Parathyroid adenoma (tissue), 2 donors: ENCODE data around the gene PRMT5.

ENCODE experiments used
- H2AFZ ChIP-seq: fragments of 300-600 bp; sonication (generic); one replicate; pipeline ENCODE4 v1.7.0; 2017; ENCODE audit warnings: antibody characterized with exemption, mild to moderate bottlenecking
- H3K27ac ChIP-seq: fragments of 300-600 bp; sonication (generic); one replicate; pipeline ENCODE4 v1.7.0; 2017
- H3K27me3 ChIP-seq: fragments of 300-600 bp; sonication (generic); one replicate; pipeline ENCODE4 v1.7.0; 2017; ENCODE audit warnings: low read length; ENCODE audit not compliant: control insufficient read depth, insufficient read depth
- H3K36me3 ChIP-seq: fragments of 300-600 bp; sonication (generic); one replicate; pipeline ENCODE4 v1.7.0; 2017; ENCODE audit warnings: low read length; ENCODE audit not compliant: control insufficient read depth, insufficient read depth
- H3K4me1 ChIP-seq: fragments of 300-600 bp; sonication (generic); one replicate; pipeline ENCODE4 v1.7.0; 2017; ENCODE audit warnings: control low read depth
- H3K4me2 ChIP-seq: fragments of 300-600 bp; sonication (generic); one replicate; pipeline ENCODE4 v1.7.0; 2017; ENCODE audit warnings: low read length
- H3K4me3 ChIP-seq: fragments of 300-600 bp; sonication (generic); one replicate; pipeline ENCODE4 v1.7.0; 2017; ENCODE audit warnings: low read depth, low read length
- H3K79me2 ChIP-seq: fragments of 300-600 bp; sonication (generic); one replicate; pipeline ENCODE4 v1.7.0; 2017; ENCODE audit warnings: control low read depth
- H3K9ac ChIP-seq: fragments of 300-600 bp; sonication (generic); one replicate; pipeline ENCODE4 v1.7.0; 2017; ENCODE audit warnings: mild to moderate bottlenecking
- H3K9me3 ChIP-seq: fragments of 300-600 bp; sonication (generic); one replicate; pipeline ENCODE4 v1.7.0; 2017; ENCODE audit warnings: low read length; ENCODE audit not compliant: control insufficient read depth
- CTCF ChIP-seq: fragments of 300-600 bp; sonication (generic); IDR thresholded peaks from one replicate; pipeline ENCODE4 v1.7.0; 2017; ENCODE audit warnings: antibody characterized with exemption, mild to moderate bottlenecking
- donor health status: primary hyperparathyroidism.

The PRMT5 gene

GRCh38 chr14:22893706-22894105, 35.5 kb downstream of the PRMT5 start:
- no peak overlapping the region for H3K9ac ChIP-seq
- no peaks in the 10 kb centered on the region for H3K36me3 ChIP-seq
- no peak overlapping the region for H3K4me2 ChIP-seq
- H3K79me2 ChIP-seq = no peaks in the 10 kb centered on the region
- TF ChIP-seq CTCF = no peak
- H3K9me3 ChIP-seq = no peaks in the 10 kb centered on the region
- H3K4me3 ChIP-seq = no peak overlapping the region
- no peaks in the 10 kb centered on the region for H3K4me1 ChIP-seq
- no peak overlapping the region for H2AFZ ChIP-seq
- H3K27me3 ChIP-seq = no peaks in the 10 kb centered on the region
- H3K27ac ChIP-seq = no peak overlapping the region

GRCh38 chr14:22892488-22892887, 36.7 kb downstream of the PRMT5 start:
- Histone ChIP-seq H3K9ac (no peak overlapping the region), H3K4me1 (peaks cover 6% of the 10 kb centered on the region), H3K27ac (no peak overlapping the region), H3K27me3 (no peaks in the 10 kb centered on the region), H3K4me2 (no peak overlapping the region), H3K79me2 (peaks cover 6% of the 10 kb centered on the region), H3K9me3 (no peaks in the 10 kb centered on the region), H3K36me3 (no peaks in the 10 kb centered on the region), H2AFZ (no peak overlapping the region), H3K4me3 (no peak overlapping the region)
- TF ChIP-seq CTCF = no peak

GRCh38 chr14:22890416-22890815, 38.8 kb downstream of the PRMT5 start:
- TF ChIP-seq CTCF = no peak
- H3K4me3 ChIP-seq = no peak overlapping the region
- no peaks in the 10 kb centered on the region for H3K36me3 ChIP-seq
- H3K27me3 ChIP-seq = no peaks in the 10 kb centered on the region
- H3K27ac ChIP-seq = no peak overlapping the region
- H3K79me2 ChIP-seq = peaks cover 10% of the 10 kb centered on the region
- no peak overlapping the region for H3K4me2 ChIP-seq
- H2AFZ ChIP-seq = no peak overlapping the region
- H3K4me1 ChIP-seq = peaks cover 11% of the 10 kb centered on the region
- no peak overlapping the region for H3K9ac ChIP-seq
- no peaks in the 10 kb centered on the region for H3K9me3 ChIP-seq

GRCh38 chr14:22888662-22889061, 40.5 kb downstream of the PRMT5 start:
- no peak for TF ChIP-seq CTCF
- H3K4me2 ChIP-seq = peak overlapping the region; percentile 95
- no peaks in the 10 kb centered on the region for H3K36me3 ChIP-seq
- peaks cover 17% of the 10 kb centered on the region for H3K4me1 ChIP-seq
- no peak overlapping the region for H2AFZ ChIP-seq
- peaks cover 13% of the 10 kb centered on the region for H3K79me2 ChIP-seq
- H3K4me3 ChIP-seq = no peak overlapping the region
- no peak overlapping the region for H3K27ac ChIP-seq
- H3K9ac ChIP-seq = no peak overlapping the region
- H3K9me3 ChIP-seq = no peaks in the 10 kb centered on the region
- no peaks in the 10 kb centered on the region for H3K27me3 ChIP-seq

GRCh38 chr14:22887990-22888378, 41.2 kb downstream of the PRMT5 start:
- Histone ChIP-seq H3K4me2 (peak overlapping the region; percentile 95), H3K27ac (peak overlapping the region; percentile 97), H3K4me3 (peak overlapping the region; percentile 95), H3K9me3 (no peaks in the 10 kb centered on the region), H3K4me1 (peaks cover 22% of the 10 kb centered on the region), H3K79me2 (peaks cover 13% of the 10 kb centered on the region), H3K36me3 (no peaks in the 10 kb centered on the region), H3K9ac (peak overlapping the region; percentile 25), H2AFZ (peak overlapping the region; percentile 74), H3K27me3 (no peaks in the 10 kb centered on the region)
- TF ChIP-seq CTCF = no peak
